HFFc6 (cell line): Measurements from ENCODE around the gene PLS3. TPM values are rescaled to one million over a fixed set of nuclear protein-coding genes. Genes with fewer than 3 reads are reported as not detected.

Source experiments
- DNase-seq: peaks from one replicate; pipeline ENCODE4 v3.0.0-alpha.2; 2018
- H3K27ac Mint-ChIP-seq: 2 replicates; pipeline ENCODE4 v1.8.0; 2020; ENCODE audit warnings: mild to moderate bottlenecking, mixed read lengths
- H3K27me3 Mint-ChIP-seq: 2 replicates; pipeline ENCODE4 v1.8.0; 2021; ENCODE audit warnings: mild to moderate bottlenecking, moderate library complexity, mixed read lengths; ENCODE audit not compliant: insufficient read depth
- H3K36me3 Mint-ChIP-seq: 2 replicates; pipeline ENCODE4 v1.8.0; 2021; ENCODE audit warnings: low read depth, mixed read lengths
- H3K4me1 Mint-ChIP-seq: 2 replicates; pipeline ENCODE4 v1.8.0; 2020; ENCODE audit warnings: low read depth, mixed read lengths
- H3K4me3 Mint-ChIP-seq: 2 replicates; pipeline ENCODE4 v1.8.0; 2020; ENCODE audit warnings: mild to moderate bottlenecking, moderate library complexity, mixed read lengths
- H3K9me3 Mint-ChIP-seq: 2 replicates; pipeline ENCODE4 v1.8.0; 2020; ENCODE audit warnings: mild to moderate bottlenecking, mixed read lengths
- total RNA-seq, 6 experiments: library from RNA; stranded (reverse); fragmentation: NEBNext Ultra II Directional; extraction: Animal tissue kit (Norgen Biotek cat#: 25700); gene quantifications; 2 replicates in 1 of 6; 3 replicates in 5 of 6; pipeline ENCODE4 v1.2.3, GENCODE V29; 2021
- TF ChIP-seq, protein P1 (sequence below): fragments of 200-600 bp; sonication (generic); IDR thresholded peaks from 2 replicates; pipeline ENCODE4 v1.5.0; 2021; ENCODE audit warnings: antibody characterized with exemption, mild to moderate bottlenecking

PLS3 gene
- total RNA-seq, 6 experiments from 2014 or later: 206 to 281 (median 254) TPM

DNA sequence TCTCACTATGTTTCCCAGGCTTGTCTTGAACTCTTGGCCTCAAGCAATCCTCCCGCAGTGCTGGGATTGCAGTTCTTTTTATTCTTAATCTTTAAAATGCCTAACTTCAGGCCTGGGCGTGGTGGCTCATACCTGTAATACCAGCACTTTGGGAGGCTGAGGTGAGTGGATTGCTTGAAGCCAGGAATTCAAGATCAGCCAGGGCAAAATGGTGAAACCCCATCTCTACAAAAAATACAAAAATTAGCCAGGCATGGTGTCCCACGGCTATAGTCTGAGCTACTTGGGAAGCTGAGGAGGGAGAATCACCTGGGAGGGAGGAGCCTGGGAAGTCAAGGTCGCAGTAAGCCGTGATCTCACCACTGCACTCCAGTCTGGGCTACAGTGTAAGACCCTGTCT, 45.9 kb downstream of the PLS3 start:
- H3K4me3 Mint-ChIP-seq: peak overlapping the region; percentile 73; the same call in 1 of the 2 replicates
- no peaks in the 10 kb centered on the region for H3K9me3 Mint-ChIP-seq
- peak overlapping the region; percentile 87 for H3K27ac Mint-ChIP-seq

DNA sequence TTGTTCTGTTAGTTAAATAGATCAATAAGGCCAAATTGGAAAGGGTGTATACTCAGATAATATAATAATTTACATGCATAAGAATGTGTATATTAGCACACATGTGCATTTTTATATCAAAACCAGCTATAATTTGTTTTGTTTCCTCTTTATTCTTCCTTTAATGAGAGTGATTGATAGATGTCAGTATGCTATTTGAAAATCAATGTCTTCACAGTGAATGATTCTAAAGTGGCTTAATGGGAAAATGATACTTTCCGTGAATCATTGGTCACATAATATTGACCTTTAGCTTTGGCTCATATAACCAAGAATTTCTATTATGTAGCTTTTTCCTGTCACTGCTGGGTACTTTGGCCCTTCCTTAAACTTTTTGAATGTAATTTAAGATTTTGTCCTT, 48.6 kb downstream of the PLS3 start:
- Mint-ChIP-seq H3K27ac (no peak overlapping the region), H3K9me3 (no peaks in the 10 kb centered on the region), H3K36me3 (peaks cover 7% of the 10 kb centered on the region), H3K4me3 (no peak overlapping the region), H3K27me3 (peaks cover 3% of the 10 kb centered on the region), H3K4me1 (peaks cover 50% of the 10 kb centered on the region)
- no peak for DNase-seq
- TF ChIP-seq, protein P1, sequence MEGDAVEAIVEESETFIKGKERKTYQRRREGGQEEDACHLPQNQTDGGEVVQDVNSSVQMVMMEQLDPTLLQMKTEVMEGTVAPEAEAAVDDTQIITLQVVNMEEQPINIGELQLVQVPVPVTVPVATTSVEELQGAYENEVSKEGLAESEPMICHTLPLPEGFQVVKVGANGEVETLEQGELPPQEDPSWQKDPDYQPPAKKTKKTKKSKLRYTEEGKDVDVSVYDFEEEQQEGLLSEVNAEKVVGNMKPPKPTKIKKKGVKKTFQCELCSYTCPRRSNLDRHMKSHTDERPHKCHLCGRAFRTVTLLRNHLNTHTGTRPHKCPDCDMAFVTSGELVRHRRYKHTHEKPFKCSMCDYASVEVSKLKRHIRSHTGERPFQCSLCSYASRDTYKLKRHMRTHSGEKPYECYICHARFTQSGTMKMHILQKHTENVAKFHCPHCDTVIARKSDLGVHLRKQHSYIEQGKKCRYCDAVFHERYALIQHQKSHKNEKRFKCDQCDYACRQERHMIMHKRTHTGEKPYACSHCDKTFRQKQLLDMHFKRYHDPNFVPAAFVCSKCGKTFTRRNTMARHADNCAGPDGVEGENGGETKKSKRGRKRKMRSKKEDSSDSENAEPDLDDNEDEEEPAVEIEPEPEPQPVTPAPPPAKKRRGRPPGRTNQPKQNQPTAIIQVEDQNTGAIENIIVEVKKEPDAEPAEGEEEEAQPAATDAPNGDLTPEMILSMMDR: no peak

More for the DNA sequence above, 45.9 kb downstream of the PLS3 start:
- Mint-ChIP-seq H3K36me3 (peaks cover 7% of the 10 kb centered on the region), H3K27me3 (peaks cover 1% of the 10 kb centered on the region; the same call in 1 of the 2 replicates), H3K4me1 (peaks cover 64% of the 10 kb centered on the region)
- TF ChIP-seq, protein P1: no peak
- DNase-seq: no peak

DNA sequence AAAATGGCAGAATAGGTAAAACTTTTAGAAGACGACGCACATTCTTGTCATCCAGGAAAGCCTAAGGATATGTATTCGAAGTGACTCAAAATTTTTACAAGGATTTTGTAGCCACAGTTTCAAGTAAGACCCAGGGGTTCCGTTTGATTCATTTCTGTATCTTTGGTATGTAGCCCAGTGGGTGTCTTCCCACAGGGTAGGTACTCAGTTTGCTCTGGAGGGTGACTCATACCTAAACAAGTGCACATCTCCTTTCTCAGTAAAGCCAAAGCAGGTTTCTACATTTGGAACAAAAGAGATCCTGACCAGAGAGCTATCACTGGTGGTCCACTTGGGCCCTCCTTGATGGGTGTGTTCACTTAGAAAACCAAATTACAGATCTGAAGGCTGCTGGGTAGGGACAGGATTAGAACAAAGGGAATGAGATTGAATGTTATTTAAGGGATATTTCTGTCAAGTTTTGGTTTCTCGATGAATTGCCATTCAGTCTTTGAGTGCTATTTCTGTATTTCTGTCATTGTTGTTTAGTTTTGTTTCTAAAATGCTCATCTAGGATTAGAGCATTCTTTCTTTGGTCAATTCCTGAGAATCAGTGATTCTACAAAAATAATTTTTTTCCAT, 56.1 kb downstream of the PLS3 start:
- DNase-seq: peak; percentile 74
- H3K27me3 Mint-ChIP-seq: peaks cover 4% of the 10 kb centered on the region
- peak overlapping the region; percentile 86 for H3K27ac Mint-ChIP-seq
- H3K36me3 Mint-ChIP-seq: peaks cover 5% of the 10 kb centered on the region; the same call in 1 of the 2 replicates
- peak overlapping the region; percentile 83 for H3K4me3 Mint-ChIP-seq
- H3K4me1 Mint-ChIP-seq: peaks cover 66% of the 10 kb centered on the region
- H3K9me3 Mint-ChIP-seq: no peaks in the 10 kb centered on the region
- TF ChIP-seq, protein P1: no peak

DNA sequence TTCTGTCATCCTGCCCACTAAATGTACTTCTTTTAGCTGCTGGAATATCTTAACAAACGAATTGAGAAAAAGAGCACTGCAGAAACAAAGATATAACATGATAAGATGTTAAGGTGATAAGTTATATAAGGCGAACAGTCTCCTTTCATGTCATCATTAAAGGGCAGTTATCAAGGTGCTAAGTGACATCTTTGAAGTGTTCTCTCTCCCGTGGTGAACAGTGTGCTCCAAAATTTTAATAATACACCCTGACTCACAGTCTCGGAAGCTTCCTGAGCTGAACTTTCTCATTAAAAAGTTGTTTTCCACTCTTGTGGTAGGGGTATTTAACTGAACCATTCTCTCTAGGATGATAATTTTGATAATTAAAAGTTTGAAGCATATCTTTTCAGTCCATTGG, 61.6 kb downstream of the PLS3 start:
- Mint-ChIP-seq H3K4me1 (peaks cover 53% of the 10 kb centered on the region), H3K4me3 (no peak overlapping the region), H3K36me3 (peaks cover 10% of the 10 kb centered on the region; the same call in 1 of the 2 replicates), H3K27ac (peak overlapping the region; percentile 15), H3K9me3 (no peaks in the 10 kb centered on the region), H3K27me3 (peaks cover 2% of the 10 kb centered on the region; the same call in 1 of the 2 replicates)
- no peak for DNase-seq
- TF ChIP-seq, protein P1: no peak

DNA sequence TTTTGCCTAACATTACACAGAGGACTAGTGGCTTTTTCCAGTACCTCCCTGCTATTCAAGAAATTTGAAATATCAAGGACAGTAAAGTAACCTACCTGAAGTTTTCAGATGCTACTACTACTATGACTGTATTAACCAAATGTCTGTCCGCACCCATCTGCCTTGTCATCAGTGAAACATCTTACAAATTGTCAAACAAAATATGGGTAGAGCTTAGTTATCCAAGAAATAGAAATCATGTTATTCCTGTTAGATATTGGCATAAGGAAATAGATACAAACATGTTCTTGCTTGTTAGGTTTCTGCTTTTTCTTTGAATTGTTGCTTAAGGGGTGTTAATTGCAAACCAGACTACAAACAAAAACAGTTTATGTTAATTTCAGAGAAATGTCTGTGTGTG, 63.9 kb downstream of the PLS3 start:
- peaks cover 5% of the 10 kb centered on the region; the same call in 1 of the 2 replicates for H3K36me3 Mint-ChIP-seq
- H3K27me3 Mint-ChIP-seq: peaks cover 2% of the 10 kb centered on the region; the same call in 1 of the 2 replicates
- no peak for DNase-seq
- peaks cover 41% of the 10 kb centered on the region for H3K4me1 Mint-ChIP-seq
- H3K4me3 Mint-ChIP-seq: peak overlapping the region; percentile 46; the same call in 1 of the 2 replicates
- TF ChIP-seq, protein P1: no peak
- peak overlapping the region; percentile 88 for H3K27ac Mint-ChIP-seq
- H3K9me3 Mint-ChIP-seq: no peaks in the 10 kb centered on the region
